ENCODE measurements around the gene SCN2B.

DNA sequence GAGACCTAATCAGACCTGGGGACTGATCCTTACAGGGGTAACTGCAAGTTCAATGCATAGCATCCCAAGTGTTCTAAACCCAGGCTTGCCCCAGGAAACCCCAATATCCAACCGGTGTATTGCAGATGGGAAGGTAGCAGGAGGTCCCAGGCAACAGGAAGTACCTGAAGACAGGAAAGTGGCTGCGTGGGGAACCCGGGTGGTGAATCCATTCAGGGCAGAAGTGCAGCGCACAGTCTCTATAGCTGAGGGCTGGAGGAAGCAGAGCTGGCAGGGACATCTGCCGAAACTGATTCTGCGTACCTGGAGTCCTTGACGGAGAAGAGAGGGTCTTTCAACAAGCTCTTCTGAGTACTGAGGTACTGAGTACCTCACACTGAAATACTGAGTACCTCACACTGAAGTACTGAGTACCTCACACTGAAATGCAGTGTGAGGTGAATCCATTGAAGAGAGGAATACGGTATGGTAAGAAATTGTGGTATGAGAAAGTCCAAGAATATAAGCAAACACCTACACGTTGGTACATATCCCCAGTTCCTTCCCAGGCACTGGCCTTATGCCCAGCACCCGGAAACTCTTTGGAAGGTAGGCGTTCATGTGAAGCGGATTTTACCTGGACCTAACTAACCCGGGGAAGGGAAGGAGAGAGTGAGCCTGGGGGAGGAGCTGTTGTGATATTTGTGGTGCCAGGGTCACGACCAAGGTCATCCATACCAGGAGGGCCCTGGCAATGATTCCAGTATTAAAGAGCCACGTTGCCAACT is 43.9 kb downstream of the SCN2B start:
- TF ChIP-seq POLR2A (IDR thresholded peaks at IDR 0.05; ENCODE audit: low read depth, low read length) = no peak
- TF ChIP-seq POLR2AphosphoS5 (IDR thresholded peaks at IDR 0.05; ENCODE audit: low read depth, low read length) = no peak
- TF ChIP-seq TAF1 (IDR thresholded peaks at IDR 0.05; ENCODE audit: low read depth, low read length) = no peak
- no peak for TF ChIP-seq SPI1 (IDR thresholded peaks at IDR 0.05; ENCODE audit: low read depth, low read length)
- TF ChIP-seq POU2F2 (IDR thresholded peaks at IDR 0.05; ENCODE audit: low read depth, low read length) = no peak
- no peak for TF ChIP-seq PAX5 (IDR thresholded peaks at IDR 0.05; ENCODE audit: insufficient read depth, low read length, severe bottlenecking)
